CD14-positive monocyte (primary cell): ENCODE data around the gene FBXL4. TPM values are rescaled to one million over a fixed set of nuclear protein-coding genes. Genes with fewer than 3 reads are reported as not detected.

Experiments
- DNase-seq, 3 donors: peaks; one replicate each; pipeline ENCODE4 v3.0.0-alpha.2; 2011 to 2022
- H2AFZ ChIP-seq: 2 replicates; pipeline ENCODE4 v1.6.0; 2012; ENCODE audit warnings: mild to moderate bottlenecking, low read depth, low read length, inconsistent platforms; ENCODE audit not compliant: insufficient read depth, poor library complexity, severe bottlenecking
- H3K27ac ChIP-seq, 2 donors: 1 replicate in 1 of 2; 2 replicates in 1 of 2; pipeline ENCODE4 v1.5.1; 2012 to 2013; ENCODE audit warnings: low read length in 2 of 2, control low read depth in 1 of 2, inconsistent platforms in 1 of 2, low read depth in 1 of 2, mild to moderate bottlenecking in 1 of 2
- H3K27me3 ChIP-seq, 2 donors: one replicate each; pipeline versions ENCODE4 v1.6.0 to v1.6.1; 2011 to 2013; ENCODE audit warnings: low read length in 2 of 2; ENCODE audit not compliant: control insufficient read depth in 2 of 2, insufficient read depth in 2 of 2
- H3K36me3 ChIP-seq, 2 donors: replicated peaks in 1 of 2; 1 replicate in 1 of 2; 2 replicates in 1 of 2; pipeline versions ENCODE4 v1.5.1 to v1.6.1; 2012 to 2013; ENCODE audit warnings: low read length in 2 of 2, control low read depth in 1 of 2, inconsistent platforms in 1 of 2, mild to moderate bottlenecking in 1 of 2; ENCODE audit not compliant: insufficient read depth in 2 of 2, control insufficient read depth in 1 of 2
- H3K4me1 ChIP-seq, 2 donors: 1 replicate in 1 of 2; 2 replicates in 1 of 2; pipeline versions ENCODE4 v1.5.1 to v1.6.1; 2012 to 2013; ENCODE audit warnings: low read length in 2 of 2, control low read depth in 1 of 2, inconsistent platforms in 1 of 2, mild to moderate bottlenecking in 1 of 2, moderate library complexity in 1 of 2; ENCODE audit not compliant: insufficient read depth in 2 of 2, control insufficient read depth in 1 of 2
- H3K4me2 ChIP-seq: replicated peaks from 2 replicates; pipeline ENCODE3; 2012; ENCODE audit warnings: low read length, moderate library complexity, mild to moderate bottlenecking; ENCODE audit not compliant: poor library complexity, severe bottlenecking; ENCODE audit errors: extremely low read depth
- H3K4me3 ChIP-seq, 3 experiments: fragments of 200-600 bp in 1 of 3; sonication (generic) in 1 of 3; replicated peaks in 1 of 3; 1 replicate in 2 of 3; 2 replicates in 1 of 3; pipeline ENCODE4 v1.5.1; 2011 to 2013; ENCODE audit warnings: low read length in 3 of 3, mild to moderate bottlenecking in 3 of 3, control low read depth in 2 of 3, low read depth in 2 of 3, inconsistent platforms in 1 of 3, moderate library complexity in 1 of 3
- H3K79me2 ChIP-seq: 2 replicates; pipeline ENCODE4 v1.6.0; 2012; ENCODE audit warnings: mild to moderate bottlenecking, control low read depth, inconsistent platforms, low read length, moderate library complexity; ENCODE audit not compliant: insufficient read depth
- H3K9ac ChIP-seq: 2 replicates; pipeline ENCODE4 v1.6.0; 2017; ENCODE audit warnings: low read length, mild to moderate bottlenecking; ENCODE audit not compliant: insufficient read depth, poor library complexity, severe bottlenecking
- H3K9me3 ChIP-seq, 2 donors: replicated peaks in 1 of 2; 1 replicate in 1 of 2; 2 replicates in 1 of 2; pipeline versions ENCODE4 v1.5.1 to v1.6.1; 2012 to 2013; ENCODE audit warnings: low read length in 2 of 2, control low read depth in 1 of 2; ENCODE audit not compliant: control insufficient read depth in 1 of 2, insufficient read depth in 1 of 2
- H4K20me1 ChIP-seq: 2 replicates; pipeline ENCODE4 v1.6.0; 2012; ENCODE audit warnings: mild to moderate bottlenecking, low read length, control low read depth, moderate library complexity; ENCODE audit not compliant: insufficient read depth
- H3K27ac Mint-ChIP-seq, 7 donors: one replicate each; pipeline ENCODE4 v1.8.0; 2020; ENCODE audit warnings: mild to moderate bottlenecking in 7 of 7, mixed read lengths in 7 of 7, moderate library complexity in 6 of 7, inconsistent platforms in 2 of 7
- H3K27me3 Mint-ChIP-seq, 3 donors: one replicate each; pipeline ENCODE4 v1.8.0; 2021 to 2022; ENCODE audit warnings: low read depth in 3 of 3, mild to moderate bottlenecking in 3 of 3, mixed read lengths in 3 of 3, moderate library complexity in 3 of 3, inconsistent platforms in 1 of 3
- H3K36me3 Mint-ChIP-seq, 2 donors: one replicate each; pipeline ENCODE4 v1.8.0; 2020; ENCODE audit warnings: mixed read lengths in 2 of 2, inconsistent platforms in 1 of 2, mild to moderate bottlenecking in 1 of 2
- H3K4me1 Mint-ChIP-seq: one replicate; pipeline ENCODE4 v1.8.0; 2020; ENCODE audit warnings: mild to moderate bottlenecking, mixed read lengths
- H3K4me3 Mint-ChIP-seq, 2 donors: one replicate each; pipeline ENCODE4 v1.8.0; 2020; ENCODE audit warnings: mild to moderate bottlenecking in 2 of 2, mixed read lengths in 2 of 2, moderate library complexity in 1 of 2
- H3K9me3 Mint-ChIP-seq, 7 donors: one replicate each; pipeline ENCODE4 v1.8.0; 2020 to 2022; ENCODE audit warnings: mixed read lengths in 7 of 7, mild to moderate bottlenecking in 6 of 7, moderate library complexity in 6 of 7, inconsistent platforms in 2 of 7
- WGBS: methylation state at CpG from one replicate; pipeline ENCODE4 v1.1.5; 2013; ENCODE audit warnings: missing lambda C conversion rate; ENCODE audit not compliant: insufficient coverage; 5-methylcytosine and 5-hydroxymethylcytosine counted together
- intact Hi-C, 2 donors: fragments of 100-400 bp; cut with micrococcal nuclease; formaldehyde crosslinking; loops; one replicate each; pipeline versions ENCODE4 v1.15.0 to v1.15.1; 2023
- polyA plus RNA-seq, 3 donors: library from polyadenylated mRNA; depleted of rRNA in 1 of 3; unstranded in 2 of 3; stranded (reverse) in 1 of 3; fragments of 300-500 nt in 2 of 3; fragments of >200 nt in 1 of 3; fragmentation: Illumina TruSeq in 2 of 3; gene quantifications; 1 replicate in 2 of 3; 2 replicates in 1 of 3; pipeline ENCODE4 v1.2.3, GENCODE V29; 2012 to 2021
- TF ChIP-seq, protein P1 (sequence below): fragments of 200-600 bp; IDR thresholded peaks from one replicate; pipeline ENCODE4 v1.8.0; 2022; ENCODE audit warnings: antibody characterized with exemption, mild to moderate bottlenecking

FBXL4 gene
- polyA plus RNA-seq, 3 donors, result 5.7 to 10.9 (median 8.6) TPM

DNA sequence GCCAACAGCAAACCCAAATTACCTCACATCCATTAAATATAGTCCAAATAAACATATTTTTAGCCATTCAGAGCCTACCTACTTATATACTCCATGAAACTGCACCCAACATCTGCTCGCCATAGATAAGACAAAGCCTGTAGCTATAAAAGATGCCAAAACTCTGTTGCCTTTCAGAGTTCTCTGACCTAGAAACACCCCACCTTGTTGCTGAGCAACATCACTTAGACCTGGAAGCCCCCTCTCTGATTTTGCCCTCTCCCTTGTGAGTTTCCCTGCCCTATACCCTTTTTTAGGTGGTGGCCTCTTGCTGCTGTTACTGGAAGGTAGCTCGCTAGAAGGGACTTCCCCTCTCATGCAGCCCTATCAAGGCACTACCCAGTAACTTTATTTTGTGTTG is 27.7 kb upstream of the FBXL4 start:
- Mint-ChIP-seq H3K9me3 (no peaks in the 10 kb centered on the region), H3K4me1 (peaks cover 8% of the 10 kb centered on the region), H3K36me3 (no peaks in the 10 kb centered on the region), H3K4me3 (no peak overlapping the region), H3K27me3 (peaks cover 0 to 3% (median 0%) of the 10 kb centered on the region in 3 donors), H3K27ac (no peak overlapping the region)
- Histone ChIP-seq H3K27me3 (no peaks in the 10 kb centered on the region), H3K36me3 (no peaks in the 10 kb centered on the region), H3K9ac (no peak overlapping the region), H3K9me3 (no peaks in the 10 kb centered on the region), H3K27ac (no peak overlapping the region), H3K4me2 (no peak overlapping the region), H2AFZ (no peak overlapping the region), H4K20me1 (no peaks in the 10 kb centered on the region), H3K4me3 (no peak overlapping the region), H3K4me1 (no peaks in the 10 kb centered on the region), H3K79me2 (no peaks in the 10 kb centered on the region)
- DNase-seq, result no peak
- TF ChIP-seq, protein P1, sequence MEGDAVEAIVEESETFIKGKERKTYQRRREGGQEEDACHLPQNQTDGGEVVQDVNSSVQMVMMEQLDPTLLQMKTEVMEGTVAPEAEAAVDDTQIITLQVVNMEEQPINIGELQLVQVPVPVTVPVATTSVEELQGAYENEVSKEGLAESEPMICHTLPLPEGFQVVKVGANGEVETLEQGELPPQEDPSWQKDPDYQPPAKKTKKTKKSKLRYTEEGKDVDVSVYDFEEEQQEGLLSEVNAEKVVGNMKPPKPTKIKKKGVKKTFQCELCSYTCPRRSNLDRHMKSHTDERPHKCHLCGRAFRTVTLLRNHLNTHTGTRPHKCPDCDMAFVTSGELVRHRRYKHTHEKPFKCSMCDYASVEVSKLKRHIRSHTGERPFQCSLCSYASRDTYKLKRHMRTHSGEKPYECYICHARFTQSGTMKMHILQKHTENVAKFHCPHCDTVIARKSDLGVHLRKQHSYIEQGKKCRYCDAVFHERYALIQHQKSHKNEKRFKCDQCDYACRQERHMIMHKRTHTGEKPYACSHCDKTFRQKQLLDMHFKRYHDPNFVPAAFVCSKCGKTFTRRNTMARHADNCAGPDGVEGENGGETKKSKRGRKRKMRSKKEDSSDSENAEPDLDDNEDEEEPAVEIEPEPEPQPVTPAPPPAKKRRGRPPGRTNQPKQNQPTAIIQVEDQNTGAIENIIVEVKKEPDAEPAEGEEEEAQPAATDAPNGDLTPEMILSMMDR, result no peak
- WGBS, result 90% methylated on average over 1 of the region's 2 CpGs
- intact Hi-C loops, result no loop called here

DNA sequence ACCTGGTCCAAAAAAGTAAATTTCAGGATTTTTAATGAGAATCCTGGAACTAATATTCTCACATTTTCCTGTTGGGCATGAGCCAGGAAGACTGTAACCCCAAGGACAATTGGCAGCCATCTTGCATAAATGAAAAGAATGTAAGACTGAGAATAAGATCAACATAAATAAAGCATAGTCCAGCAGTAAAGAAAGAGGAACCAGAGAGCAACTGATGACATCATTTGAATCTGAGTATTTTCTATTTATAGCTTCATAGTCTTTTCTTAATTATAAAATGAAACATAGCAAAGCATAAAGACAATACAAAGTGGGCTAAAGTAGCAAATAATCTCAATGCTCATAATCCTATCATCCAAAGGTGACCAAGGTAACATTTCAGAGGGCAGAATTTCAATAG is 26.6 kb upstream of the FBXL4 start:
- peaks cover 8% of the 10 kb centered on the region for H3K4me1 Mint-ChIP-seq
- DNase-seq, result no peak
- no peaks in the 10 kb centered on the region for H3K36me3 ChIP-seq
- peaks cover 0 to 3% (median 0%) of the 10 kb centered on the region in 7 donors for H3K9me3 Mint-ChIP-seq
- no peaks in the 10 kb centered on the region for H3K9me3 ChIP-seq
- intact Hi-C loops, result no loop called here
- no peak overlapping the region for H3K4me2 ChIP-seq
- no peaks in the 10 kb centered on the region for H3K36me3 Mint-ChIP-seq
- H3K4me3 Mint-ChIP-seq, result no peak overlapping the region
- no peaks in the 10 kb centered on the region for H3K4me1 ChIP-seq
- H3K27me3 Mint-ChIP-seq, result peaks cover 0 to 3% (median 0%) of the 10 kb centered on the region in 3 donors
- TF ChIP-seq, protein P1, result no peak
- H3K27ac Mint-ChIP-seq, result peak overlapping the region in 1 of 7 donors; percentile 38
- H3K4me3 ChIP-seq, result no peak overlapping the region
- H3K27me3 ChIP-seq, result no peaks in the 10 kb centered on the region
- no peak overlapping the region for H3K9ac ChIP-seq
- H3K79me2 ChIP-seq, result no peaks in the 10 kb centered on the region
- H3K27ac ChIP-seq, result no peak overlapping the region
- H2AFZ ChIP-seq, result no peak overlapping the region
- H4K20me1 ChIP-seq, result no peaks in the 10 kb centered on the region
